HUES64 (cell line): ENCODE measurements around the gene ELP5.
"Not testable (repeated sequence)": the region's sequence is repeated elsewhere in the genome, so short reads cannot be mapped to it uniquely, and the experiment has no call there.

ENCODE experiments used
- H3K27ac ChIP-seq: 2 replicates; pipeline ENCODE4 v1.7.0; 2013; ENCODE audit warnings: low read depth, low read length, inconsistent platforms
- H3K27me3 ChIP-seq: 2 replicates; pipeline ENCODE4 v1.6.1; 2013; ENCODE audit warnings: mild to moderate bottlenecking, low read length; ENCODE audit not compliant: insufficient read depth
- H3K36me3 ChIP-seq: 2 replicates; pipeline ENCODE4 v1.6.1; 2013; ENCODE audit warnings: mild to moderate bottlenecking, low read length; ENCODE audit not compliant: insufficient read depth
- H3K4me1 ChIP-seq: 2 replicates; pipeline ENCODE4 v1.6.1; 2013; ENCODE audit warnings: mild to moderate bottlenecking, low read length, moderate library complexity; ENCODE audit not compliant: insufficient read depth
- H3K4me3 ChIP-seq: 2 replicates; pipeline ENCODE4 v1.5.1; 2013; ENCODE audit warnings: mild to moderate bottlenecking, low read length, moderate library complexity
- H3K9ac ChIP-seq: 2 replicates; pipeline ENCODE4 v1.6.1; 2013; ENCODE audit warnings: mild to moderate bottlenecking, low read depth, low read length
- H3K9me3 ChIP-seq: 2 replicates; pipeline ENCODE4 v1.6.1; 2013; ENCODE audit warnings: low read depth, low read length; ENCODE audit not compliant: insufficient read depth
- WGBS: fragments of 150-250, 120-280 bp; methylation state at CpG from one replicate; pipeline ENCODE4 v1.1.7; 2013; ENCODE audit warnings: missing lambda C conversion rate; 5-methylcytosine and 5-hydroxymethylcytosine counted together

Gene ELP5

GRCh38 chr17:7238420-7239090 is 13.5 kb upstream of the ELP5 start:
- under 1% methylated on average over 30 of the region's 39 CpGs for WGBS
- Histone ChIP-seq H3K4me1 (peaks cover 20% of the 10 kb centered on the region), H3K9ac (peak overlapping the region; percentile 84), H3K36me3 (peaks cover 39% of the 10 kb centered on the region), H3K9me3 (no peaks in the 10 kb centered on the region), H3K27ac (peak overlapping the region; percentile 76), H3K4me3 (peak overlapping the region; percentile 80), H3K27me3 (no peaks in the 10 kb centered on the region)

- under 1% methylated on average over 68 of the region's 72 CpGs for WGBS
- peak within 1 kb of the TSS; percentile 76 for H3K27ac ChIP-seq
- peaks cover 44% of the 10 kb centered on the region for H3K36me3 ChIP-seq
- peak within 1 kb of the TSS; percentile 80 for H3K4me3 ChIP-seq
- H3K27me3 ChIP-seq = no peaks in the 10 kb centered on the region
- H3K9me3 ChIP-seq = no peaks in the 10 kb centered on the region
- peaks cover 20% of the 10 kb centered on the region for H3K4me1 ChIP-seq
- peak within 1 kb of the TSS; percentile 84 for H3K9ac ChIP-seq
These were observed 12.7 kb upstream of the ELP5 start, which contains the start of gene PHF23 for GRCh38 chr17:7239091-7240027. Gene PHF23, minus strand, starts transcription at chr17:7239457. Its CDS starts 178 bp downstream, at chr17:7239279.

GRCh38 chr17:7240375-7240774 is 11.6 kb upstream of the ELP5 start:
- Histone ChIP-seq H3K9ac (no peak overlapping the region), H3K36me3 (peaks cover 42% of the 10 kb centered on the region), H3K4me3 (peak overlapping the region; percentile 41), H3K4me1 (peaks cover 20% of the 10 kb centered on the region), H3K9me3 (no peaks in the 10 kb centered on the region), H3K27ac (no peak overlapping the region; the same call in 1 of the 2 replicates), H3K27me3 (no peaks in the 10 kb centered on the region)
- 74% methylated on average over 3 of the region's 4 CpGs for WGBS

- no peaks in the 10 kb centered on the region for H3K9me3 ChIP-seq
- peak overlapping the region; percentile 77 for H3K4me3 ChIP-seq
- H3K27me3 ChIP-seq = no peaks in the 10 kb centered on the region
- H3K27ac ChIP-seq = peak overlapping the region; percentile 95
- 46% methylated on average over 9 of the region's 9 CpGs for WGBS
- H3K36me3 ChIP-seq = peaks cover 41% of the 10 kb centered on the region
- peaks cover 20% of the 10 kb centered on the region for H3K4me1 ChIP-seq
- peak overlapping the region; percentile 88 for H3K9ac ChIP-seq
These were observed 10.8 kb upstream of the ELP5 start for GRCh38 chr17:7241090-7241733.

- Histone ChIP-seq H3K9me3 (no peaks in the 10 kb centered on the region), H3K27me3 (no peaks in the 10 kb centered on the region), H3K36me3 (peaks cover 41% of the 10 kb centered on the region), H3K4me1 (peaks cover 18% of the 10 kb centered on the region), H3K27ac (peak within 1 kb of the TSS; percentile 95), H3K4me3 (peak within 1 kb of the TSS; percentile 77), H3K9ac (peak within 1 kb of the TSS; percentile 88)
- WGBS = under 1% methylated on average over 62 of the region's 62 CpGs
These were observed 10.0 kb upstream of the ELP5 start, which contains the start of gene GABARAP for GRCh38 chr17:7241783-7242716. Gene GABARAP, minus strand, starts transcription at chr17:7242449. Its CDS starts 119 bp downstream, at chr17:7242330.

GRCh38 chr17:7242717-7243452 is 9.1 kb upstream of the ELP5 start:
- WGBS = 2% methylated on average over 49 of the region's 49 CpGs
- Histone ChIP-seq H3K4me3 (peak overlapping the region; percentile 77), H3K27ac (peak overlapping the region; percentile 95), H3K36me3 (peaks cover 37% of the 10 kb centered on the region), H3K9me3 (no peaks in the 10 kb centered on the region), H3K27me3 (no peaks in the 10 kb centered on the region), H3K9ac (peak overlapping the region; percentile 88), H3K4me1 (peaks cover 14% of the 10 kb centered on the region; the same call in 1 of the 2 replicates)

GRCh38 chr17:7243453-7243729 is 8.6 kb upstream of the ELP5 start:
- Histone ChIP-seq H3K27ac (peak overlapping the region; percentile 95; the same call in 1 of the 2 replicates), H3K4me1 (peaks cover 14% of the 10 kb centered on the region; the same call in 1 of the 2 replicates), H3K27me3 (no peaks in the 10 kb centered on the region), H3K9ac (peak overlapping the region; percentile 88; the same call in 1 of the 2 replicates), H3K9me3 (no peaks in the 10 kb centered on the region), H3K4me3 (peak overlapping the region; percentile 77), H3K36me3 (peaks cover 37% of the 10 kb centered on the region)
- WGBS = 54% methylated on average over 2 of the region's 2 CpGs

- H3K4me3 ChIP-seq = not testable (repeated sequence)
- H3K36me3 ChIP-seq = peaks cover 37% of the 10 kb centered on the region
These were observed 8.2 kb upstream of the ELP5 start for GRCh38 chr17:7243838-7244237.

GRCh38 chr17:7246779-7247178 is 5.2 kb upstream of the ELP5 start:
- Histone ChIP-seq H3K9ac (no peak overlapping the region), H3K4me3 (no peak overlapping the region)

More at GRCh38 chr17:7243838-7244237, 8.2 kb upstream of the ELP5 start:
- not testable (repeated sequence) for H3K27me3 ChIP-seq, H3K9me3 ChIP-seq, H3K9ac ChIP-seq, H3K27ac ChIP-seq
- peaks cover 14% of the 10 kb centered on the region; the same call in 1 of the 2 replicates for H3K4me1 ChIP-seq
- WGBS = 96% methylated on average over 9 of the region's 10 CpGs

More at GRCh38 chr17:7246779-7247178, 5.2 kb upstream of the ELP5 start:
- no peak overlapping the region for H3K27ac ChIP-seq
- no peaks in the 10 kb centered on the region for H3K9me3 ChIP-seq
- 95% methylated on average over 5 of the region's 5 CpGs for WGBS
- H3K36me3 ChIP-seq = peaks cover 28% of the 10 kb centered on the region
- H3K27me3 ChIP-seq = no peaks in the 10 kb centered on the region
- H3K4me1 ChIP-seq = peaks cover 7% of the 10 kb centered on the region; the same call in 1 of the 2 replicates
